ENCODE measurements around the gene KIF7.

- no peak for TF ChIP-seq POLR2A (IDR thresholded peaks at IDR 0.05)
- TF ChIP-seq, protein P1, sequence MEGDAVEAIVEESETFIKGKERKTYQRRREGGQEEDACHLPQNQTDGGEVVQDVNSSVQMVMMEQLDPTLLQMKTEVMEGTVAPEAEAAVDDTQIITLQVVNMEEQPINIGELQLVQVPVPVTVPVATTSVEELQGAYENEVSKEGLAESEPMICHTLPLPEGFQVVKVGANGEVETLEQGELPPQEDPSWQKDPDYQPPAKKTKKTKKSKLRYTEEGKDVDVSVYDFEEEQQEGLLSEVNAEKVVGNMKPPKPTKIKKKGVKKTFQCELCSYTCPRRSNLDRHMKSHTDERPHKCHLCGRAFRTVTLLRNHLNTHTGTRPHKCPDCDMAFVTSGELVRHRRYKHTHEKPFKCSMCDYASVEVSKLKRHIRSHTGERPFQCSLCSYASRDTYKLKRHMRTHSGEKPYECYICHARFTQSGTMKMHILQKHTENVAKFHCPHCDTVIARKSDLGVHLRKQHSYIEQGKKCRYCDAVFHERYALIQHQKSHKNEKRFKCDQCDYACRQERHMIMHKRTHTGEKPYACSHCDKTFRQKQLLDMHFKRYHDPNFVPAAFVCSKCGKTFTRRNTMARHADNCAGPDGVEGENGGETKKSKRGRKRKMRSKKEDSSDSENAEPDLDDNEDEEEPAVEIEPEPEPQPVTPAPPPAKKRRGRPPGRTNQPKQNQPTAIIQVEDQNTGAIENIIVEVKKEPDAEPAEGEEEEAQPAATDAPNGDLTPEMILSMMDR (IDR thresholded peaks at IDR 0.05) = no peak
These were observed 21.7 kb downstream of the KIF7 start for GRCh38 chr15:89633585-89633984.
